GM21576 (cell line): ENCODE results near the gene PCDH1.

ENCODE experiments used
- ATAC-seq: cut with Tn5 transposase; IDR thresholded peaks from one replicate; pipeline ENCODE4 v1.9.1; 2021; ENCODE audit warnings: mild to moderate bottlenecking, moderate library complexity; ENCODE audit not compliant: unreplicated experiment

The PCDH1 gene

DNA sequence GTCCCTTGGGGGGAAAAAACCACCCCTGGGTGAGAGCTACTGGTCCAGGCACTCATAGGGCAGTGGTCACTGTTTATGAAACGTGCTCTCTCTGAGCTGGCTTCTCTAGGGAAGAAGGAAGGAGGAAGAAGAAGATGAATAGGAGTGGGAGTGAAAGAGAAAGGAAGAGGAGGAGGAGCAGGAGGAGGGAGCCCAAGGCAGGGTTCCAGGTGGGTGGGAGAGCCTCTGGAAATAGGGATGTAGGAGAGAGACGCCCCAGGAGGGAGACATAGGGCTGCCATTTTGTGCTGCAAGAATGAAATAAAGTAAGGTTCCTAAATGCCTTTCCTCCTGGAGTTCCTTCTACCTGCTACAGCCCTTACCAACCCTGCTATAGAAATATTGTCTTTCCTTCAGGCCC is 65.7 kb downstream of the PCDH1 start:
- ATAC-seq, result no peak

- ATAC-seq, result peak; percentile 54
Observed at GRCh38 chr5:141811287-141812155, 66.7 kb downstream of the PCDH1 start.

DNA sequence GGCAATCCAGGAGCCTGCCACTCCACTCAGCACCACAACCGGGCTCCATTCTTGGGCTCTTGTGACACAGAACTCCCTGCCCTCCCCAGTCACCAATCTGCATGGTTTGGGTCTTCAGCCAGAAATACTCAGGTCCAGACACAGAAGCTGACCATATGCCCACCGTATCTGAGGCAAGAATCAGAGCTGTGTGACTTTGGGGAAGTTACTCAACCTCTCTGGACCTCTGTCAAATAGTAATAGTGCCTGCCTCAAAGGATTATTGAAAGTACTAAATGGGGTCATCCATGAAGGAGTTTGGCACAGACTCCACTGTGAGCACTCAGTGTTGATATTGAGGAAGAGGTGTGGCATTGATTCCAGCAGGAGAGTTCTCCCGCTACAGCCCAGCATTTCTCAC is 67.5 kb downstream of the PCDH1 start:
- ATAC-seq, result no peak

- no peak for ATAC-seq
Observed at GRCh38 chr5:141809380-141810096, 68.7 kb downstream of the PCDH1 start.

GRCh38 chr5:141808857-141809256 is 69.4 kb downstream of the PCDH1 start:
- ATAC-seq, result no peak

DNA sequence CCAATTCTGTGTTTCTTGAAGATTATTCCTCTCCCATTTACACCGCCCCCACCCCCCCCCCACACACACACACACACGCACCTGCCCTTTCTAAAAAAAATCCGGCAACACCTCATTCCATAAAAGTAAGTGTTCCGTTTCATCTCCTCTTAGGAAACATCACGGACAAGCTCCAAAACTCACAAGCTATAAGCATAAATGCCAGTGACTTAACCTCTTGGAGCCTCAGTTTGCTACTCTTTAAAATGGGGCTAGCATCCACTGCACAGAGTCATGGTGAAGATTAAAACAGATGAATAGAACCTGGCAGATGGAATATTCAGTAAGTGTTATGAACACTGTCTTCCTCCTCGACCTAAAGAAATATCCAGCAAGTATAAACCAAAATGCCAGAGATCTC is 70.5 kb downstream of the PCDH1 start:
- ATAC-seq, result no peak

- ATAC-seq, result no peak
Observed at GRCh38 chr5:141807329-141807728, 70.9 kb downstream of the PCDH1 start.

DNA sequence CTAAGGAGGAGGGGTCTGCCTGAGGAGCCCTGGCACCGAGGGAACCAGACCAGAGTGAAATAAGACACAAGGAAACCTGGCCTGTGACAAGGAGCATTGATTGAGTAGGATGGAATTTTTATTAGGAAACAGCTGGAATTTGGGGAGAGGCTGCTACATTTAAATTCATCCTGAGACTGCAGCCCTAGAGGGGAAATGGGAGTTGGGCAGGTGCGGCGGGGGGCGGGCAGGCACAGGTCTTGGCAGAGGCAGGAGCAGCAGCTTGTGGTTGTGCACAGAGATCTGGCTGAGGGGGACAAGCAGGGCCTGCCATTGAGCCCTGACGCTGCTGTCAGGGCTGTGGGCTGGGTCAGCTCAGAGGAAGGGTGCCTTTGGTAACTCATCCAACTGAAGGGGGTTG is 71.6 kb downstream of the PCDH1 start:
- no peak for ATAC-seq

DNA sequence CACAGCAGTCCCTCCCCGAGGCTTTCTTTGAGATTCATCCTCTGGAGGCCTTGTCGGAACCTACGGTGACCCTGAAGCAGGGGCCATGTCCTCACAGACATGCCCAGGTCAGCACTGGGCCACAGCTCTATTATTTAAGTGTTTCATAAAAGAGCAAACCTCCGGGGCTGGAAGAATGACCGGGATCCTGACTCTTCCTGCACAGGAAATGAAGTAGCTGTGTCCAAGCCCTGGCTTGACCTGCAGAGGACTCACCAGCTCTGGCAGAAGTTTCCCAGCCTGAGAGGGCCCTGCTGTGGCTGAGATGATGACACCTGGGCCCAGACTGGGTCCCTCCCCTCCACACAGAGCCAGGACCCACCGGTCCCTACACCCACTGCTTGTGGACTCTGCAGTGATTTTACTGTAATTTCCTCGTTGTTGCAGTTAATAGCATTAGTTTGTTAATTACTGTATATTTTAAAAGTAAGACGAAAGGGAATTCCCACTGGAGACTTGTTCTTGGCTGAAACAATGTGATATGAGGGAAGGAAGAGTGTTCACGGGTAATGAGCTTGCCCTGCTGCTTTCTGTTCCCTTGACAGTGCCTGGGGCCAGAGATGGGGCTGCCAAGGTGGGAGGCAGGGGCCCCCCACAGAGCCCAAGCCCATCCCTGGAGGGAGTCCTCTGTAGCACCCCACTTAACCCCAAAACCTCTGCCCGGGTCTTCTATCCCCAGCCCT is 72.2 kb downstream of the PCDH1 start:
- no peak for ATAC-seq

DNA sequence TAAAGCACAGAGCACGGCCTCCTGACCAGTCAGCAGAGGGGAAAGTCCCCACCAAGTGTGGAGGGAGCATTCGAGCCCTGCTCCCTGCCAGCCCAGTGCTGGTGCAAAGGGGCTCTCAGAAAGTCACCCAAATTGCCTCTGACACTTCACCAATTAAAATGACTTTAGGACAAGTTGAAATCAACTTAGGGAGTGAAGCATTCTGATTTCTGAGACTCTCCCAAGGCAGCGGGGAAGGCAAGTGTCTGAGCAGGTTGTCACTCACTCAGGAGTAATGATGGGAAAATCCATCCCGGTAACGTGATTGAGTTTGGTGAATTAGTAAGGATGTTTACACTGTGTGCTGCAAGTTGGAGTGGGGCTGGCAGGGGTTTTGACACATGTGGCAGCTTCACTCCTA is 73.7 kb downstream of the PCDH1 start:
- ATAC-seq, result no peak
